ENCODE data around the gene COPS3.

The COPS3 gene

DNA sequence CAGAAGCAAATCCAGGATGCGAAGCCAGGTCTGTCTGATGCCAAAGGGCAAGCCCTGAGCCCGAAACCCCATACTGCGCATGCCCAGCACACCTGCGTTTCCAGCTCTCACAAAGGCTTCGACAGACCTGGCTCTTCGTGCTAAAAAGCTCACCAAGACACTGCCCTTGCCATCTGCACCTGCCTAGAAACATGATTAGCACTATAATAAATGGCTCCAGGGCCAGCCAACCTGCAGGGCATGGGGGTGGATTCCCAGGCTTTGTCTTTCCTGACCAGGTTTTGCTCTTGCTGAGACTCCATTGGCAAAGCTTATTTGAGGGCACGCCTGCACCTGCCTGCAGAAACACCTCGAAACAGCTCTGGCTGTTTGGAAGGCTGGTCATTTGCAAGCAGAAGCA is 60.5 kb downstream of the COPS3 start:
- no peak for DNase-seq (ENCODE audit: low read depth, low spot score)

DNA sequence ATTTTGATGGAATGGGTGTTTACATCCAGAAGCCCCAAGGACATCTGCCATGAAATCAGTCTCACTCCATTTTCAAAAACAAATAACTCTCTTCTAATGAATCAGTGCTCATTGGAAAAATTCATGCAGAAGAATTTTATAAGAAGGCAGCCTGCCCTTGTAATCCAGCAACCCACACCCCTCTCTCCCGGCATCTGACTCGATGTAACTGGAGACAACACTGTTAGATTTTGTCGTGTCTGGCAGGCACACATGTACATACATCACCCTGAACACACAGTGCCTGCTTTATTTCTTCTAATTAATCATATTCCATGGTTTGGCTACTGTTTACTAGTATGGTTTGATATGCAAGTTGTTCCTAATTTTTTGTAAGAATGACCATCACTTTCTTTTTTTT is 63.1 kb downstream of the COPS3 start:
- DNase-seq (ENCODE audit: low read depth, low spot score) = no peak

- DNase-seq (ENCODE audit: low read depth, low spot score) = no peak
Observed at GRCh38 chr17:17216776-17217175, 64.3 kb downstream of the COPS3 start.

DNA sequence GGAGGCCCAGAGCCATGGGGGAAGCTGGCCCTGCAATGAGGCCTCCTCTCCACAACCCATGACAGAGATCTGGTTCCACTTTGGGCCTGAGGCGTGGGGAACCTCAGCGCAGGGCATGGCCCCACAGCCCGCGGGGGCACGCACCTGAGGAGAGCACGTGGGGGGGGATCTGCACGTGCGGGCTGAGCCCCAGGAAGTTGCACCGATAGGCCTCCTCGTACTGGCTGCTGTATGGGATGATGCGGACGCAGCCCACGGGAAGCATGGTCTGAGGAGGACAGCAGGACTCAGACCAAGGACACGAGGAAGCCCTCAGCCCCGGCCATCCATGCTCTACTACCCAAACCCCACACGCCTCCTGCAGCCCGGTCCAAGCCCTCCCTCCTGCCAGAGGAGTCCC is 64.8 kb downstream of the COPS3 start:
- no peak for DNase-seq (ENCODE audit: low read depth, low spot score)

GRCh38 chr17:17215575-17215974 is 65.5 kb downstream of the COPS3 start:
- no peak for DNase-seq (ENCODE audit: low read depth, low spot score)

DNA sequence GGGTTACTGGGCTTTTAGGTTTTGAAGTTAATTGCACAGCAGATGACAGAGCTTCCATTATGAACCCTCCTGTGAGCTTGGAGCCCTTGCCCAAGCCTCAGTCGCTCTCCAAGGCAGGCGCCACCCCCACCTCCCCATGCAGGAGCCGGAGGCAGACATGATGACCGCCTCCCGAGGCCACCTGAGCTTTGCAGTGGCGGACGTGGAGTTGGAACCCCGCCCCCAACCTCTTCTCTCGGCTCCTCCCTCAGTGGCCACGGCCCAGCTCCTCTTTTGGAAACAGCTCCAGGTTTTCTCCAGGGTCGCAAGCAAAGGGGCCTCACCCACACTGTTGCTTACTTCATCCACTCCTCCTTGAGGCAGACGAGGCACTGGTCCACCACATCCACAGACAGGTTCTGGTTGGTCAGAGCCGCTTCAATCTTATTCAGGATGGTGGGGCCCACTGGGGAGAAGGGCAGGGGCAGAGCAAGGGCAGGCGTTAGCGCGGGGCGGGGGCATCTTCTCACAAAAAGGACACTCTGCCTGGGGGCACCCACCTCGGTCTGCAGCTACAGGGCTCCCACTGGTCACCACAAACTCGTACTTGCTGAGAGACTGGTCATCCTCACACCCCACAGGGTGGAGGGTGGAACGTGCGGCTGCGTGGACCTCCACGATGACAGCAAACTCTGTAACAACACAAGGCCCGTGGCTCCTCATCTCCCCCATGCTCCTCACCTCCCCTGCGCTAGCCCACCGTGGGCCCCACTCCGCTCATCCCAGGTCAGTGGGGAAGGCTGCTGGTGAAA is 66.2 kb downstream of the COPS3 start:
- DNase-seq (ENCODE audit: low read depth, low spot score) = no peak

- DNase-seq (ENCODE audit: low read depth, low spot score) = no peak
Observed at GRCh38 chr17:17213775-17214174, 67.3 kb downstream of the COPS3 start.

DNA sequence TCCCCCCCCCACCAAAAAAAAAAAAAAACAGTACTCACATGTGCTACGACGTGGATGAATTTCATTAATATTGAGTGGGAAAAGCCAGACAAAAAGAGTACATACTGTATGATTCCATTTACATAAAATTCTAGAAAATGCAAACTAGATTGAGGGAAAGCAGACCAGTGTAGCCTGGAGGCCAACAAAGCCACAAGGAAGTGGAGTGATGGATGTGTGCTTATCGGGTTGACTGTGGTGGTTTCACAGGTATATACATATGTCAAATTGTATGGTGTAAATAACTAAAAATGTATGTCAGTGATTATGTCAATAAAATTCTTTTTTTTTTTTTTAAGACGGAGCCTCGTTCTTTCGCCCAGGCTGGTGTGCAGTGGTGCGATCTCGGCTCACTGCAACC is 73.0 kb downstream of the COPS3 start:
- DNase-seq (ENCODE audit: low read depth, low spot score) = no peak

GRCh38 chr17:17206913-17207335 is 74.1 kb downstream of the COPS3 start:
- DNase-seq (ENCODE audit: low read depth, low spot score) = no peak

DNA sequence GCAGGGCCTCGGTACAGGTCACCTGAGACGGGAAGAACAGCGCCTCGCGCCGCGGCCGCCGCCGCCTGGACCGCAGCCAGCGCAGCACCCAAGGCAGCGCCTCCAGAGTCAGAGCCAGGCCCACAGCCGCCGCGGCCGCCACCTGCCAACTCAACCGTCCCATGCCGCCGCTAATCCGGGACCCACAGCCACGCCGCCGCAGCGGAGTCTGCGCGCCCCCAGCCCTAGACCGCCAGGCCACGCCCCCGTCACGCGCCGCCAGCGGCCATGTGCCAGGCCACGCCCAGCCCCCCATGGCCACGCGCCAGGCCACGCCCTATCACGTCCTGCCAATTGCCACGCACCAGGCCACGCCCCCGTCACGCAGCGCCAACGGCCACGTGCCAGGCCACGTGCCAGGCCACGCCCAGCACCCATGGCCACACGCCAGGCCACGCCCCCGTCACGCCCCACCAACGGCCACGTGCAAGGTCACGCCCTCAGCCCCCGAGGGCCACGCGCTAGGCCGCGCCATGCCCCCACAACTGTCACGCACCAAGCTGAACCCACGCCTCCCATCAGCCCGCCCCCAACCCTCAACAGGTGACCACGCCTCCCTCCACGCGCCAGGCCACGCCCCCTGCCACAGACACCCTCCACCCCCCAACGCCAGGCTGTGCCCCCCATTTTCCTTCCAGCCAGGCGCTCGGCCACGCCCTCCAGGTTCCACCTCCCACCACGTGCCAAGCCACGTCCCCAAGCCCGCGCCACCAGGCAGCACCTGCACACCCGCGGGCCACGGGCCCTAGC is 74.7 kb downstream of the COPS3 start, which contains the start of gene PLD6:
PLD6 (minus strand) TSS at position 210 of the 789 bp plus-strand sequence; CDS start at position 163, 47 bp downstream.
- DNase-seq (ENCODE audit: low read depth, low spot score) = peak; percentile 77

DNA sequence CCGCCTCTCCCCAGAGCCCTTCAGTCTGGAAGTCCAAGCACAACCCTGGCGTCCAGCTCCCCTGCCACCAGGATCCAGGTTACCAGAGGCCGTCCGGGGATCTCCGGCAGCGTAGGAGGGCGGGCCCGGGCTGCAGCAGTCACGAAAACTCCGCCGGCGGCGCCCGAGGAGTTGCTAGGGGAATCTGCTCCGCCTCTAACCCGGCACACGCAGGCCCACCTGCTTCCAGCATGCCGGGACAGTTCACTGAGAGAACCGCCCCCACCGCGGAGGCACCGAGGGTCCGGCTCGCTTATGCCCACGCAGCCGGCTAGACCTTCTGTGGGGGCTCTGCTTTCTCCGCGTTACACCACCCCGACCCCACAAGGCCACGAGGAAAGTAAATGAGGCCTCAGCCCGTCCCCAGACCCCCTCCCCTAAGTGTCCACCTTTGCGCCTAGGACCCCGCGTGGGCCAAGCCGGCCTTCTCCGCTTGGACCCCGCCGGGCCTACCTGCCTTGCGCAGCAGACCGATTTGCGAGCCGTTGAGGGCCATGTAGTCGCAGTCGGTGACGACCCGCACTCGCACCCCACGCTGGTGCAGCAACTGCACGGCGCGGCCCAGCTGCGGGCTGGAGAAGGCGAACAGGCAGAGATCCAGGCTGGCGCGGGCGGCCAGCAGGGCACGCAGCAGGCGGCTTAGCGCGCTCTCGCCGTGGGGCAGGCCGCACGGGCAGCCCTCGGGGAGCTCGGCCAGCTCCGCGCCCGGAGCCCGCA is 75.5 kb downstream of the COPS3 start:
- peak; percentile 75 for DNase-seq (ENCODE audit: low read depth, low spot score)

GRCh38 chr17:17204635-17205231 is 76.3 kb downstream of the COPS3 start:
- no peak for DNase-seq (ENCODE audit: low read depth, low spot score)

- DNase-seq (ENCODE audit: low read depth, low spot score) = peak; percentile 37
Observed at GRCh38 chr17:17204041-17204591, 76.9 kb downstream of the COPS3 start.

DNA sequence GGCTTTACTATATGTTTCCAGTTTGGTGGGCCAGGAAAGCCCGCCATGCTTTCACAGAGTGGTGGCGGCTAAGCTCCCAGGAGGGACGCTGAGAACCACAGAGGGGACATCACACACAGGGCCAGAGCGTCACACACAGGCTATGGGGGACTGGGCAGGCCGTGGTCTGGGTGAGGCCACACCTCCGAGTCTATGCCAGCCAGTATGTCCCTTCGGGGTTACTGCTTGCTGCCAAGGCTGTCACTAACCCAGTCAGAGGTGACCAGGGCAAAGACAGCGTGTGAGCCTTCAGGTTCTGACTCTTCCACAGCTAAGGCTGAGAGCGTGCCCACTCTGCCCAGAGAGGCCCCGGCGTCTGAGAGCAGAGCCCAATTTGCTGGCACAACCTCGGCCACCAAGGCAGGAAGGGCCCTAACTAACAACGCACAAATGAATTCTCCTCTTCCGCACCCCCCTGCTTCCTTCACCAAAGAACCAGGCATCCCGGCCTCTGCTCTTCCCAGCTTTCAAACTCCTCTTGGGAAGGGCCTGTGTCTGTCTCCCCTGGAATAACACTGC is 77.8 kb downstream of the COPS3 start:
- no peak for DNase-seq (ENCODE audit: low read depth, low spot score)

GRCh38 chr17:17201907-17202306 is 79.1 kb downstream of the COPS3 start:
- DNase-seq (ENCODE audit: low read depth, low spot score) = no peak

DNA sequence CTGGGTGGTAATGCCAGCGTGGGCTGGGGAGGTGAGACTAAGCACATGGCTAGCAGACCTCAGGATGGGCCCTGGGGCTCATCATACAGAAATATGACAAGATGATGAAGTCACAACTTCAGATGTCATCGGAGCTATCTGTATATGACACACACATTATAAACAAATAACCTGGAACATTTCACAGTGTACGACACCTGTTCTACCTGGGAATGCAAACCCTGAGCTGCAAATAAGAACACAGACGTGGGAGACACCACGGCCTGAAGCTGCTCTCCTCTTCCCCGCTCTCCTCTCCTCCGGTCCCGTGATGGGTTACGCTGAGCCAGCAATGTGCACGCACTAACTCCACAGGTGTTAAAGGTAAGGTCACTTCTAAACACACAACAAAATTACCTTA is 79.8 kb downstream of the COPS3 start:
- no peak for DNase-seq (ENCODE audit: low read depth, low spot score)

DNA sequence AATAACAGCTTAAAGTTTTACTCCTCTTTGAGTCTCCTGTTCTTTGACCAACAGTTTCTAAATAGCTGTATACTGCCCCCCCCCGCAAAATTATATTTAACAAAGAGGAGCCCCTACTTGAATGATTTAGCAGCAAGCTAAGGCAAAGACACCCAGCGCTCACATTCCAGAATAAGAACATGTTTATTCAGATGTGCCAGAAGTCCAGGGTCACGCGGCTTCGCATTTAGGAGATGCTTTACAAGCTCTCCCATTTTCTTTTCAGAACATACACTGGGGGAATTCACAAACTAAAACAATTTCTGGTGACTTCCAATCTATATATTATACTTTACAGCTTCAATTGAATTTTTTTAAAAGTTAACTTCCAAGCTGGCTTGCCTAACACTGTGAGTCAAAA is 80.2 kb downstream of the COPS3 start:
- DNase-seq (ENCODE audit: low read depth, low spot score) = no peak

- DNase-seq (ENCODE audit: low read depth, low spot score) = no peak
Observed at GRCh38 chr17:17200311-17200710, 80.7 kb downstream of the COPS3 start.

GRCh38 chr17:17198281-17198680 is 82.8 kb downstream of the COPS3 start:
- DNase-seq (ENCODE audit: low read depth, low spot score) = no peak

DNA sequence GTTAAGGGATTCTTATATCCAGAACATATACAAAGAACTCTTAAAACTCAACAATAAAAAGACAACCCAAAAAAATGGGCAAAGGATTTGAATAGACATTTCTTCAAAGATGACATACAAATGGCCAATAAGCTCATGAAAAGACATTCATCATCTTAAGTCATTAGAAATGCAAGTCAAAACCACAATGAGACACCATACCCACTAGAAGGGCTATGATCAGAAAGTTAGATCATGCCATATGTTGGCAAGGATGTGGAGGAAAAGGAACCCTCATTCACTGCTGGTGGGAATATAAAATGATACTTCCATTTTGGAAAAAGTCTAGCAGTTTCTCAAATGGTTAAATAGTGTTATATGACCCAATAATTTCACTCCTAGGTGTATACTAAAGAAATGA is 84.3 kb downstream of the COPS3 start:
- DNase-seq (ENCODE audit: low read depth, low spot score) = no peak
